Stimulated activated CD4-positive, alpha-beta T cell treated with anti-CD3 and anti-CD28 coated beads, Interleukin-4, amount 100 ng/mL, for 48 hours (primary cell): ENCODE results near the gene SNRNP25.

Experiments used
- DNase-seq, 2 donors: peaks; one replicate each; pipeline ENCODE4 v3.0.0-alpha.2; 2020; ENCODE audit warnings: low read depth in 2 of 2

Gene SNRNP25

DNA sequence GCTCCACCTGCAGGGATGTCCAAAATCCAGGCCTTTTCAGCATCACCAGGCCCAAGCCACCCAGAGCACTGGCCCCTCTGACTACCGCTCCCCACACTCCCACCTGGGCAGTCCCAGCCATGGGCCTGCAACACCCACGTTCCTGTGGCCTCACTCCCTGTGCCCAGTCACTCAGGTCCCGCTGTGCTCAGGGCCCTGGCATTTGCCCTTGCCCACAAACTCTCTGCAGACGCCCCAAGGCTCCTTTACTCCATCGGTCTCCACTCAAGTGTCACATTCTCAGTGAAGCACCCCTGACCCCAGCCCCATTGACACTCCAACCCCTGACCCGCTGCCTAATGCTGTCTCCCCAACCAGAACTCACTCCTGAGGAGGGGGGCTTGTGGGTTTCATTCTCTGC lies 48.0 kb downstream of the SNRNP25 start:
- DNase-seq = no peak

DNA sequence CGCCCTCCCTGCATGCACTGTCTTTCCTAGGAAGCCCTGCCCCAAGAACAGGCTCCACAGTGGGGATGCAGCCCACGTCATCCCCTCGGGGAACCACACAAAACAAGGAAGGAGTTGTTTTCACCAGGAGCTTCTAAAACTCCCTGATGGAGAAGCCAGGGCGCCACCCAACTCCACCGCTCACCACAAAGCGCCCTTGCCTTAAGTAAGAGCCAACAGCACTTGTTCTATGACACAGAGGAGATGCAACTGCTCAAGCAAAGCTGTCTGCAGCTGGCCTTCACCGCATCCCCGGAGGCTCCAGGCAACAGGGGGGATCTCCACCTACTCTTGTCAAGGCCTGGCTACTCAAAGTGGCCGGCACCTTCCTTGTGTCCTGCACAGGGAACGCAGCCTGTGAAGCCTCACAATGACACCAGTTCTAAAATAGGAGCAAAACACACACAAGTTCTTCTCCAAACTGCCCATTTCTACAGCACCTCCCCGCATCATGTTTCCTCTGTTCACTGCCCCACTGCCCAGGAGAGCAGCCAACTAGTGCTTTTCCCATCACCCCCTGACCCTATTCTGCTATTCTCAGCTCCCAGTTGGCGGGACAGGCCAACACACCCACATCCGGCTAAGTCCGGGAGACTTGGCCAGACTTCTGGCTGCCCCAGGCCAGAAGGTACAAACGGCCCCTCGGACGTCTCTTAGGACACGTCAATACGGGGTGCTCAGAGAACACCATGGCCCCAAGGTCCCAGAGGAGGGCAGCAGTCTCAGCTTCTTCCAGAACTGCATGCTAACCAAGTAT lies 48.6 kb downstream of the SNRNP25 start:
- no peak for DNase-seq

DNA sequence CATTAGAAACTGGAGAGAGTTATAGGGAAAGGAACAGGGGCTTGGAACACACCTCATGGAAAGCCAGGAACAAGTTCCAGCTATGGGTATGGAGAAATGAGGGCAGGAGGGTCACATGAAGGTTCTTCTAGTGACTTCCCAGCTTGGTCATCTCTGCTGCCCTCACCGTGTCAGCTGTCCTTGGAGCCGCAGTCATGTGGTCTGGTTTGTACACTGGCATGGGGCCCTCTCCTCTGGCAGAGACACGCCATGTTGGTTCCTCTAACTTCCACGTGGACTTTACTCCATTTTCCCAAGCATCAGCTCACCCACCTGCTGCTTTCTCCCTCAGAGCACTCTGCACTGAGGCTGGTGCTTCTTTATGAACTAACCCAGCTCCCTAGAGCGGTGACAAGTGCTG lies 50.7 kb downstream of the SNRNP25 start:
- DNase-seq = no peak

DNA sequence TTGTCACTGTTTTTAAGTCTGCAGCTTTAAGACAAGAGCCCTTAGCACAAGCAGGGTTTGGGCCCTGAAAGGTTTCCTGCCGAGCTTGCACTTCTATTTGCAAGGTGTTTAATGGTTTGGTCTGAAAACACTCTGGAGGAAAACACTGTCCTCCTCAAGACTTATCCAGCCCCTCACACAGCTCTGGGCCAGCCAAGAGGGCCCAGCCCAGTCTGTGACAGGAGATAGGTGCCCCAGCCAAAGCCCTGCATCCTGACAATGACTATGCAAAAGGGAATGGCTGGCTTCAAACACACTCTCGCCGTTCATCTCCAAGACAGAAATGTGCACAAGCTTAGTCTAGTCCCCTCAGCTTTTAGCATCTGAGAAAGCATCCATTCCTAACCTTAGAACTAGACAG lies 51.3 kb downstream of the SNRNP25 start:
- no peak for DNase-seq

DNA sequence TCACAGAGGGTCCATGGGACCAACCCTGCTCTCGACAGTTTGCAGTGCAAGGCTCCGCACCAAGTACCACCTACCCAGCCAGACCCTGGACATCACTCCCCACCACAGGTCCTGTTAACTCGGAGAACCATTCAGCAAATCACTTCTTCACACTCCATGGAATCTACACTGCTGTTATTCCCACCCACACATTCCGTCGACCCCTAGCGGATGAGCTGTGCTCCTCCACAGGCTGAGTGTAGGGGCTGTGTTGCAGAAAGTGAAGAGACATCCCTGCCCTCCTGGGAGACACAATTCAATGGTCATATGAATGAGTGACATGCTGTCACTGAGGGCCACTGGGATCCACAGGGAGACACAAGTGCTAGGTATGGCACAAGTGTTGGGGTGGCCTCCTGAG lies 51.9 kb downstream of the SNRNP25 start:
- DNase-seq = no peak

DNA sequence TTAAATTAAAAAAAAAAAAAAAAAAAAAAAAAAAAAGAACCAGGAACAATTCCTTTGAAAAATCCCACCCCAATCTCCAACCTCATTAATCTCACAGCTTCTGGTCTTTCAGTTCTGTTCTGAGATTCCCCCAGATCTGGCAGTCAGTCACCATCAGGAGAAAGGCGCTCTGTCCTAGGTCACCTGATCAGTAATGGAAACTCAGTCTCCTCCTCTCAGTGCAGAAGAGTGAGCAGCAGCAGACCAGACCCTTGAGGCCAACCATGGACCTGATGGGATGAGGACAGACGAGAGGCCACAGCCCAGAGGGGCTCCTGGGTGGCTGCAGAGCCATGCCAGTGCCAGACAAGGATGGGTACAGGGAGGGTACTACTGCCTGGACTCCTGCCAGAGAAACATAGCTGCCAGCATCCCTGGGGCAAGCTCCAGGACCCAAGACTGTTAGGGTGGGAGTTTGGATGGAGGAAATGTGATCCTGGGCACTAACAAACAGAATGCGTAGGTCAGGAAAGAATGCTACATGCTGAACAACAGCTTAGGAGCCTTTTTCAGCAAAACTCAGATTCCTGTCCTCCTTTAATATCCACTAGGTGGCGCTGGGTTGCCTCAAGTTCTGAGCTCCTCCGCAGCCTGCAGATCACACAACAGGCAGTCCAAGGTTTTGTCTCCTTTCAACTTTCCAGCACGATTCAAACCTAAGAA lies 53.1 kb downstream of the SNRNP25 start:
- peak; percentile 29 to 38 for DNase-seq
